ENCODE data around the gene PAEP. TPM values are rescaled to one million over a fixed set of nuclear protein-coding genes. Genes with fewer than 3 reads are reported as not detected.
A peak's percentile ranks its signal among the peaks of the same experiment; 100 is the strongest.

The PAEP gene
- total RNA-seq, 1 experiment from 2014 or later = not detected

- Histone ChIP-seq H3K36me3 (no peaks in the 10 kb centered on the region), H3K4me1 (replicated peaks) (no peaks in the 10 kb centered on the region), H3K27ac (no peak overlapping the region), H3K27me3 (replicated peaks) (0 out of 2 replicates have a peak, but pooled peaks cover 3% of the 10 kb centered on the region), H3K4me3 (no peak overlapping the region), H3K9me3 (replicated peaks) (no peaks in the 10 kb centered on the region)
- no peak for DNase-seq (ENCODE audit: low read depth in 1 of 2, low spot score in 2 of 2)
Measured at GRCh38 chr9:135592625-135593024, 31.1 kb downstream of the PAEP start.

GRCh38 chr9:135596211-135596610 lies 34.7 kb downstream of the PAEP start:
- Histone ChIP-seq H3K4me3 (no peak overlapping the region), H3K27ac (no peak overlapping the region), H3K36me3 (no peaks in the 10 kb centered on the region), H3K9me3 (replicated peaks) (no peaks in the 10 kb centered on the region), H3K27me3 (replicated peaks) (peaks cover 3% of the 10 kb centered on the region), H3K4me1 (replicated peaks) (no peaks in the 10 kb centered on the region)
- DNase-seq (ENCODE audit: low read depth in 1 of 2, low spot score in 2 of 2) = no peak

- no peaks in the 10 kb centered on the region for H3K36me3 ChIP-seq
- H3K9me3 ChIP-seq (replicated peaks) = no peaks in the 10 kb centered on the region
- no peak overlapping the region for H3K4me3 ChIP-seq
- H3K27ac ChIP-seq = no peak overlapping the region
- H3K27me3 ChIP-seq (replicated peaks) = no peaks in the 10 kb centered on the region; the same call in none of the 2 replicates
- no peak for DNase-seq (ENCODE audit: low read depth in 1 of 2, low spot score in 2 of 2)
- H3K4me1 ChIP-seq (replicated peaks) = no peaks in the 10 kb centered on the region
Measured at GRCh38 chr9:135600296-135600817, 38.8 kb downstream of the PAEP start.

GRCh38 chr9:135601988-135602387 lies 40.4 kb downstream of the PAEP start:
- no peak overlapping the region for H3K27ac ChIP-seq
- DNase-seq (ENCODE audit: low read depth in 1 of 2, low spot score in 2 of 2) = no peak
- no peaks in the 10 kb centered on the region for H3K36me3 ChIP-seq
- H3K4me3 ChIP-seq = no peak overlapping the region
- H3K4me1 ChIP-seq (replicated peaks) = no peaks in the 10 kb centered on the region
- no peaks in the 10 kb centered on the region; the same call in none of the 2 replicates for H3K27me3 ChIP-seq (replicated peaks)
- no peaks in the 10 kb centered on the region for H3K9me3 ChIP-seq (replicated peaks)

GRCh38 chr9:135602789-135603481 lies 41.4 kb downstream of the PAEP start:
- Histone ChIP-seq H3K27me3 (replicated peaks) (no peaks in the 10 kb centered on the region; the same call in none of the 2 replicates), H3K36me3 (no peaks in the 10 kb centered on the region), H3K4me3 (no peak overlapping the region), H3K9me3 (replicated peaks) (no peaks in the 10 kb centered on the region), H3K27ac (no peak overlapping the region), H3K4me1 (replicated peaks) (no peaks in the 10 kb centered on the region)
- DNase-seq (ENCODE audit: low read depth in 1 of 2, low spot score in 2 of 2) = peak; percentile 31 to 43

GRCh38 chr9:135604437-135605237 lies 43.1 kb downstream of the PAEP start:
- DNase-seq (ENCODE audit: low read depth in 1 of 2, low spot score in 2 of 2) = no peak
- H3K27ac ChIP-seq = no peak overlapping the region
- H3K36me3 ChIP-seq = no peaks in the 10 kb centered on the region
- H3K9me3 ChIP-seq (replicated peaks) = no peaks in the 10 kb centered on the region
- H3K4me3 ChIP-seq = no peak overlapping the region
- H3K27me3 ChIP-seq (replicated peaks) = no peaks in the 10 kb centered on the region; the same call in none of the 2 replicates
- H3K4me1 ChIP-seq (replicated peaks) = no peaks in the 10 kb centered on the region

GRCh38 chr9:135605238-135605781 lies 43.8 kb downstream of the PAEP start:
- Histone ChIP-seq H3K27ac (no peak overlapping the region), H3K36me3 (no peaks in the 10 kb centered on the region), H3K9me3 (replicated peaks) (no peaks in the 10 kb centered on the region), H3K4me3 (no peak overlapping the region), H3K4me1 (replicated peaks) (no peaks in the 10 kb centered on the region), H3K27me3 (replicated peaks) (no peaks in the 10 kb centered on the region; the same call in 1 of the 2 replicates)
- DNase-seq (ENCODE audit: low read depth in 1 of 2, low spot score in 2 of 2) = no peak

- Histone ChIP-seq H3K4me3 (no peak overlapping the region), H3K27ac (no peak overlapping the region), H3K27me3 (replicated peaks) (no peaks in the 10 kb centered on the region; the same call in 1 of the 2 replicates), H3K4me1 (replicated peaks) (no peaks in the 10 kb centered on the region), H3K36me3 (no peaks in the 10 kb centered on the region), H3K9me3 (replicated peaks) (no peaks in the 10 kb centered on the region)
- DNase-seq (ENCODE audit: low read depth in 1 of 2, low spot score in 2 of 2) = no peak
Measured at GRCh38 chr9:135606885-135607259, 45.3 kb downstream of the PAEP start.

- no peak for DNase-seq (ENCODE audit: low read depth in 1 of 2, low spot score in 2 of 2)
- Histone ChIP-seq H3K4me3 (no peak overlapping the region), H3K4me1 (replicated peaks) (no peaks in the 10 kb centered on the region), H3K27ac (no peak overlapping the region), H3K36me3 (no peaks in the 10 kb centered on the region), H3K9me3 (replicated peaks) (no peaks in the 10 kb centered on the region), H3K27me3 (replicated peaks) (no peaks in the 10 kb centered on the region; the same call in 1 of the 2 replicates)
Measured at GRCh38 chr9:135607401-135608293, 46.1 kb downstream of the PAEP start.

GRCh38 chr9:135608294-135608998 lies 46.9 kb downstream of the PAEP start:
- no peaks in the 10 kb centered on the region; the same call in 1 of the 2 replicates for H3K27me3 ChIP-seq (replicated peaks)
- no peaks in the 10 kb centered on the region for H3K36me3 ChIP-seq
- H3K4me3 ChIP-seq = no peak overlapping the region
- no peaks in the 10 kb centered on the region for H3K9me3 ChIP-seq (replicated peaks)
- H3K4me1 ChIP-seq (replicated peaks) = no peaks in the 10 kb centered on the region
- H3K27ac ChIP-seq = no peak overlapping the region
- DNase-seq (ENCODE audit: low read depth in 1 of 2, low spot score in 2 of 2) = no peak

GRCh38 chr9:135608999-135609317 lies 47.4 kb downstream of the PAEP start:
- no peak overlapping the region for H3K4me3 ChIP-seq
- no peaks in the 10 kb centered on the region; the same call in 1 of the 2 replicates for H3K27me3 ChIP-seq (replicated peaks)
- H3K4me1 ChIP-seq (replicated peaks) = no peaks in the 10 kb centered on the region
- H3K27ac ChIP-seq = no peak overlapping the region
- H3K36me3 ChIP-seq = no peaks in the 10 kb centered on the region
- H3K9me3 ChIP-seq (replicated peaks) = no peaks in the 10 kb centered on the region
- DNase-seq (ENCODE audit: low read depth in 1 of 2, low spot score in 2 of 2) = no peak

GRCh38 chr9:135609366-135609955 lies 47.9 kb downstream of the PAEP start:
- DNase-seq (ENCODE audit: low read depth in 1 of 2, low spot score in 2 of 2) = no peak
- Histone ChIP-seq H3K27me3 (replicated peaks) (peaks cover under 1% of the 10 kb centered on the region; the same call in 1 of the 2 replicates), H3K36me3 (no peaks in the 10 kb centered on the region), H3K4me1 (replicated peaks) (no peaks in the 10 kb centered on the region), H3K9me3 (replicated peaks) (no peaks in the 10 kb centered on the region), H3K27ac (no peak overlapping the region), H3K4me3 (no peak overlapping the region)

Measured in SJSA1 (cell line).